Upper lobe of right lung (tissue), 1 donor: ENCODE measurements around the gene HIC1. TPM values are rescaled to one million over a fixed set of nuclear protein-coding genes. Genes with fewer than 3 reads are reported as not detected.

Experiments used
- ATAC-seq: fragments of 200-7000 bp; cut with Tn5 transposase; one replicate; pipeline ENCODE4 v1.9.1; 2020; ENCODE audit warnings: mild to moderate bottlenecking, moderate library complexity
- DNase-seq: peaks from one replicate; pipeline ENCODE4 v3.0.0-alpha.2; 2020
- H3K27ac ChIP-seq: fragments of 200-600 bp; one replicate; pipeline ENCODE4 v1.8.0; 2022
- H3K27me3 ChIP-seq: fragments of 200-600 bp; one replicate; pipeline ENCODE4 v1.8.0; 2022; ENCODE audit warnings: mild to moderate bottlenecking
- H3K36me3 ChIP-seq: fragments of 200-600 bp; one replicate; pipeline ENCODE4 v1.8.0; 2022
- H3K4me1 ChIP-seq: fragments of 200-600 bp; one replicate; pipeline ENCODE4 v1.8.0; 2022
- H3K4me3 ChIP-seq: fragments of 200-600 bp; one replicate; pipeline ENCODE4 v1.8.0; 2022; ENCODE audit warnings: mild to moderate bottlenecking
- H3K9me3 ChIP-seq: fragments of 200-600 bp; one replicate; pipeline ENCODE4 v1.8.0; 2022
- intact Hi-C: fragments of 100-400 bp; cut with DNase I; formaldehyde crosslinking; loops from one replicate; pipeline ENCODE4 v1.11.0; 2022
- total RNA-seq: library from RNA; stranded (reverse); fragmentation: NEBNext Ultra II Directional; extraction: Animal tissue kit (Norgen Biotek cat#: 25700); gene quantifications from one replicate; pipeline ENCODE4 v1.2.1, GENCODE V29; 2021
- TF ChIP-seq, protein P1 (sequence below): fragments of 200-600 bp; IDR thresholded peaks from one replicate; pipeline ENCODE4 v1.8.0; 2022; ENCODE audit warnings: antibody characterized with exemption
- donor health status: DM: no; HTN: yes; CAD: no; lungs with severe emphysema.

Gene HIC1
- total RNA-seq, 1 donor from 2014 or later = 20.8 TPM

DNA sequence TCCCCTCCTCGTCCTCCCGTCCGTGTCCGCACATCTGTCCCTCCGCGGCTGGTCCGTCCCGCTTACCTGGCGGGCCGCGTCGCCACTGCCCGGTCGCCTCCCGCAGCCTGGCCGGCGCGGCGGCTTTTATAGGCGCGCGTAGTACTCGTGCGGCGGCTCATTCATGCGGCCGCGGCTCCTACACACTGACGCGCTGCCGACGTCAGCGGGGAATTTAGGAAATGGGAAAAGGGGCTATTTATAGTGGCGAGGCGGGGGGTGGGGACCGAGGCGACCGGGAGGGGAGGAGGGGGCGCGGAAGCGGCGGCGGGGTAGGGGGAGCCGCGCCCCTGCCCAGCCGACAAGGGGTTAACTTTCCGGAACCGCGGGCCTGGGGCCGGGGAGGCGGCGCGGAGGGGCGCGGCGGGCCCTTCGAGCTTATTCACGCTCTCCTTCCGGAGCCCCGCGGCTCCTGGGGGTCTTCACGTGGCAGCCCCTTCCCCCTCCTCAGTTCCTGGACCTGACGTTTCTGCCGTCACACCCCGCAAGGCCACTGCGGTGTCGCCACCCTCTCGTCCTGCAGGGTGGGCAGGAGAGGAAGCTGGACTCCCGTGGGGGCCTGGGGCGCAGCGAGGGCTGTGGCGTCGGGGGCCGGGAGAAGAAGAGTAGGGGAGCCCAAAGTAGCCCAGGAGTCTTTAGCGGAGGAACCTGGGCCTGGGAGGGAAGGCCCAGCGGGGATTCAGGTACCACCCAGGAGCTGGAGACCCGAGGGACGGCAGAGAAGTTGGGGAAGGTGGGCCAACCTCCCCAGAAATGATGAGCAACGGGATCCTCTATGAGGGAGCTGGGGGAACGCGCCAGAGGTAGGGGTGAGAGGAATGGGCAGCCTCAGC lies 3.6 kb upstream of the HIC1 start:
- ATAC-seq = no peak
- H3K36me3 ChIP-seq = no peaks in the 10 kb centered on the region
- intact Hi-C loops = no loop called here
- TF ChIP-seq, protein P1, sequence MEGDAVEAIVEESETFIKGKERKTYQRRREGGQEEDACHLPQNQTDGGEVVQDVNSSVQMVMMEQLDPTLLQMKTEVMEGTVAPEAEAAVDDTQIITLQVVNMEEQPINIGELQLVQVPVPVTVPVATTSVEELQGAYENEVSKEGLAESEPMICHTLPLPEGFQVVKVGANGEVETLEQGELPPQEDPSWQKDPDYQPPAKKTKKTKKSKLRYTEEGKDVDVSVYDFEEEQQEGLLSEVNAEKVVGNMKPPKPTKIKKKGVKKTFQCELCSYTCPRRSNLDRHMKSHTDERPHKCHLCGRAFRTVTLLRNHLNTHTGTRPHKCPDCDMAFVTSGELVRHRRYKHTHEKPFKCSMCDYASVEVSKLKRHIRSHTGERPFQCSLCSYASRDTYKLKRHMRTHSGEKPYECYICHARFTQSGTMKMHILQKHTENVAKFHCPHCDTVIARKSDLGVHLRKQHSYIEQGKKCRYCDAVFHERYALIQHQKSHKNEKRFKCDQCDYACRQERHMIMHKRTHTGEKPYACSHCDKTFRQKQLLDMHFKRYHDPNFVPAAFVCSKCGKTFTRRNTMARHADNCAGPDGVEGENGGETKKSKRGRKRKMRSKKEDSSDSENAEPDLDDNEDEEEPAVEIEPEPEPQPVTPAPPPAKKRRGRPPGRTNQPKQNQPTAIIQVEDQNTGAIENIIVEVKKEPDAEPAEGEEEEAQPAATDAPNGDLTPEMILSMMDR = no peak
- H3K27ac ChIP-seq = no peak overlapping the region
- peaks cover 34% of the 10 kb centered on the region for H3K4me1 ChIP-seq
- no peaks in the 10 kb centered on the region for H3K9me3 ChIP-seq
- H3K4me3 ChIP-seq = peak overlapping the region; percentile 55
- H3K27me3 ChIP-seq = peaks cover 5% of the 10 kb centered on the region
- DNase-seq = no peak

DNA sequence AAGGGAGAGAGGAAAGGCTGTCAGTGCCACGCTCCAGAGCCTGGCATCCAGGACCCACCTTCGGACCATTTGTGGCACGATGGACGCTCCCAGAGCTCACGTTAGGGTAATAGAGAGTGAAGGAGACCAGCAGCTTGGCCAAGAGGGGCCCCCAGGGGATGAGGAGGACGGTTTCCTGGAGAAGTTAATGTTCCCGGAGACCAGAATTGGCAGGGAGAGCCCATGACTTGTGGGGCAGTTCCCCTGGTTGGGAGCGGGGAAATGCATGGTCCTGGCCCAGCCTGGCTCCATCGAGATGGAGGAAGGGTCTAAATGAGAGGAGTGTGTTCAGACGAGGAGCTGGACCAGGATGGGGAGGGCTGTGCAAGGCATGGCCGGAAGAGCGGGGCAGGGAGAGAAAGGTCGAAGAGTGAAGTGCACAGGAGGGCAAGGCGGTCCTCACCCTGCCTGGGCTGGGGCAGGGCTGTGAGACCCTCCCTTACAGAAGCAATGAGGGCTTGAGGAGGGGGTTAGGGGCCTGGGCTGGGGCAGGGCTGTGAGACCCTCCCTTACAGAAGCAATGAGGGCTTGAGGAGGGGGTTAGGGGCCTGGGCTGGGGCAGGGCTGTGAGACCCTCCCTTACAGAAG lies 2.9 kb upstream of the HIC1 start:
- H3K27me3 ChIP-seq = peaks cover 5% of the 10 kb centered on the region
- H3K27ac ChIP-seq = no peak overlapping the region
- intact Hi-C loops = no loop called here
- H3K4me1 ChIP-seq = peaks cover 38% of the 10 kb centered on the region
- H3K36me3 ChIP-seq = no peaks in the 10 kb centered on the region
- TF ChIP-seq, protein P1 = no peak
- no peak for DNase-seq
- H3K4me3 ChIP-seq = no peak overlapping the region
- ATAC-seq = no peak
- no peaks in the 10 kb centered on the region for H3K9me3 ChIP-seq

DNA sequence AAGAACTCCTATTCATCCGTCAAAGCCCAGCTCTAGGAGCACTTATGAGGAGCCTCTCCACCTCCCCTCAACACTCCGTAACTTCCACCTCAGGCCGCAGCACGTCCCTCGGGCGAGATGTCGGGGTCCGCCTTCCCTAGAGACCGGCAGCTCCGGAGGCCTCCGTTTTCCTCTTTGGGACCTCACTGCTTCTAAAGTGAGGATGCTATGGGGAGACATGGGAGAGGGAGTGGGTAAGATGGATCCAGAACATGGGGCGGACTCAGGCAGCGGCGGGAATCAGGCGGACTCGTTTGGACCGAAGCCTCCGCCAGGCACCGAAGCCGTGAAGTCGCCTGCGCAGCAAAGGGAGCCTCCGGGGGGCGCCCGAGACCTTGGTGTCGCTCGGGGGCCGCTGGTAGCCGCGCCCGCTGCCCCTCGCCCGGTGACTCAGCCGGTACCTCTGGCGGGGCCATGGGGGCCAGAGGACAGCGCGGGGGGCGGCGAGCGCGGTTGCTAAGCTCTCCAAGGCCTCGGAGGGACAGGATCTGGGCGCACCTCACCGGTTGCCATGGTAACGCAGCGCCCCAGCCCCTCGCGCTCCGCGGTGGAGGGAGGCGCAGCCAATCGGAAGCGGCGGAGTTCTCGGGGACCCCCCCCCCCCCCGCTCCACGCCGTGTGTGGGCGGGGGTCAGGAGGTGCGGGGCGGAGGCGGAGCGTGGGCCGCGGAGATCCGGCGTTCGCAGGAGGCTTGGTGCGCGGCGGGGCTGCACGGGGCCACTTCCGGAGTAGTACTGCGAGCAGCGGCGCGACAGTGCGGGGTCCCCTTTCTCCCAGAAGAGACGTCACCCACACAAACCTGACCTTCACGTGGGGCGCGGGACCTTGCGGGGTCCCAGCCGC lies 1.3 kb upstream of the HIC1 start:
- H3K4me3 ChIP-seq = peak overlapping the region; percentile 67
- peak; percentile 1 for ATAC-seq
- peak; percentile 84 for DNase-seq
- no peaks in the 10 kb centered on the region for H3K36me3 ChIP-seq
- H3K9me3 ChIP-seq = no peaks in the 10 kb centered on the region
- no peak overlapping the region for H3K27ac ChIP-seq
- H3K4me1 ChIP-seq = peaks cover 38% of the 10 kb centered on the region
- H3K27me3 ChIP-seq = peaks cover 5% of the 10 kb centered on the region
- TF ChIP-seq, protein P1 = peak; percentile 65
- intact Hi-C loops = loop anchor here (2.0 kb wide), 1 partner anchor 191 kb away; no protein-coding TSS in a partner anchor

DNA sequence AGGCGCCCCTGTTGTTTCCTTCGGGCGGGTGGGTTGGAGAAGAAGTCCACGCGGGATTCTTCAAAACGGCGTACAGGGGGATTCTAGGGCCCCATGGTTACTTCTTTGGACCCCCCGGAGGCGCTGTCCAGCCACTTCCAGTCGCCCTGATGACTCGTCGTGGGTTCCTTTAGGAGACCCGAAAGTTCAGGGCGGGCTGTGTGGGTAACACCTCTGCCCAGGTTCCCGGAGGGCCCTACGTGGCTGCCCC lies 716 bp upstream of the HIC1 start:
- no peak overlapping the region for H3K27ac ChIP-seq
- no peak for DNase-seq
- H3K27me3 ChIP-seq = peaks cover 5% of the 10 kb centered on the region
- ATAC-seq = no peak
- intact Hi-C loops = loop anchor here (2.0 kb wide), 1 partner anchor 191 kb away; no protein-coding TSS in a partner anchor
- H3K9me3 ChIP-seq = no peaks in the 10 kb centered on the region
- peak overlapping the region; percentile 67 for H3K4me3 ChIP-seq
- peaks cover 36% of the 10 kb centered on the region for H3K4me1 ChIP-seq
- TF ChIP-seq, protein P1 = no peak
- H3K36me3 ChIP-seq = no peaks in the 10 kb centered on the region

DNA sequence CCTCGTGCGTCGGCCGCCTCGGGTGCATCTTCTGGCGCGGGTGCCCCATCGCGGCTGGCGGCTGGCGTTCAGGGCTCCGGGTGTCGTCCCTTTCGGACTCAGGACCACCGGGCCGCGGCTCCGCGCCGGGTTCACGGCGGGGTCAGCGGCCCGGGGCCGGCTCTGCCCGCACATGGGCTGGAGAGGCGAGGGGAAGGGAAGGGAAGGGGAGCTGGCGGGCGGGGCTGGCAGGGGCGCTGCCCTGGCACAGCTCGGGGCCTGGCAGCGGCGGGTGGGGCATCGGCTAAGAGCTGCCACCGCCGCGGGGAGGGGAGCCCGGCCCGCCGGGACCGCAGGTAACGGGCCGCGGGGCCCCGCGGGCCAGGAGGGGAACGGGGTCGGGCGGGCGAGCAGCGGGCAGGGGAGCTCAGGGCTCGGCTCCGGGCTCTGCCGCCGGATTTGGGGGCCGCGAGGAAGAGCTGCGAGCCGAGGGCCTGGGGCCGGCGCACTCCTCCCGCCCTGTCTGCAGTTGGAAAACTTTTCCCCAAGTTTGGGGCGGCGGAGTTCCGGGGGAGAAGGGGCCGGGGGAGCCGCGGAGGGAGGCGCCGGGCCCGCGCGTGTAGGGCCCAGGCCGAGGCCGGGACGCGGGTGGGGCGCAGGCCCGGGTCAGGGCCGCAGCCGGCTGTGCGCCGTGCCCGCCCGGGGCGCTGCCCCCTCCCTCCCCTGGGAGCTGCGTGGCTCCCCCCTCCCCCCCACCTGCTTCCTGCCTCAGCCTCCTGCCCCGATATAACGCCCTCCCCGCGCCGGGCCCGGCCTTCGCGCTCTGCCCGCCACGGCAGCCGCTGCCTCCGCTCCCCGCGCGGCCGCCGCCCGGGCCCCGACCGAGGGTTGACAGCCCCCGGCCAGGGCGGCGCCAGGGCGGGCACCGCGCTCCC lies 646 bp downstream of the HIC1 start:
- no peaks in the 10 kb centered on the region for H3K9me3 ChIP-seq
- peak overlapping the region; percentile 67 for H3K4me3 ChIP-seq
- no peak for ATAC-seq
- H3K36me3 ChIP-seq = peaks cover 10% of the 10 kb centered on the region
- H3K4me1 ChIP-seq = peaks cover 47% of the 10 kb centered on the region
- H3K27me3 ChIP-seq = peaks cover 5% of the 10 kb centered on the region
- DNase-seq = no peak
- TF ChIP-seq, protein P1 = no peak
- intact Hi-C loops = loop anchor here (2.0 kb wide), 1 partner anchor 189 kb away; no protein-coding TSS in a partner anchor
- H3K27ac ChIP-seq = peak overlapping the region; percentile 84
